ENCODE results near the gene POMGNT1. TPM values are rescaled to one million over a fixed set of nuclear protein-coding genes. Genes with fewer than 3 reads are reported as not detected.

Gene POMGNT1

DNA sequence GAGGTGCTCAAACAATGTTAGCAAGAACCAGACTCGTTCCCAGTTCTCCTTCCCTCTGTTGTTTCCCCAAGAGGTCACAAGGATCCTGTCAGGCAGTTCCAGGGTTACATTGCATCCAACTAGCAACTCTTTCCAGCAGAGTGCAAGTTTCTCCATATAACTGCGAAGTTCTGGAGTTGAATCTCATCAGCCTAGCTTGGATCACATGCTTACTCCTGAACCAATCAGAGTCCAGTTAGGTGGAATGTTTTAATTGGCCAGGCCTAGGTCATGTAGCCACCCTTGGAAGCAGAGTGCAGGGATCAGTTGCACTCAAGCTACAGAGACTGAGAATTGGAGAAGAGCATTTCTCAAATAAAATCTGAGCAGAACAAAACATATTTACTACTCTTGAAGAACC is 49.9 kb downstream of the POMGNT1 start:
- H3K18ac ChIP-seq (ENCODE audit: low read depth in 1 of 2, low read length in 2 of 2) = no peak overlapping the region
- no peaks in the 10 kb centered on the region for H3K79me1 ChIP-seq (replicated peaks; ENCODE audit: low read length, poor library complexity, severe bottlenecking)
- 73% methylated on average over 2 of the region's 2 CpGs for WGBS
- no peak overlapping the region for H2BK15ac ChIP-seq (ENCODE audit: low read depth, poor library complexity, severe bottlenecking)
- H3K27me3 ChIP-seq (ENCODE audit: control insufficient read depth in 1 of 2, insufficient read depth in 1 of 2, low read length in 2 of 2) = peaks cover 0 to 12% of the 10 kb centered on the region in 2 experiments
- DNase-seq = no peak
- H3K9ac ChIP-seq (ENCODE audit: low read length) = no peak overlapping the region
- H2AK5ac ChIP-seq (ENCODE audit: low read length, severe bottlenecking) = no peak overlapping the region
- no peaks in the 10 kb centered on the region for H3K36me3 ChIP-seq (ENCODE audit: control insufficient read depth in 1 of 2, insufficient read depth in 2 of 2, low read depth in 1 of 2, low read length in 2 of 2)
- H2BK5ac ChIP-seq (ENCODE audit: low read depth, low read length, poor library complexity, severe bottlenecking) = no peak overlapping the region
- no peak overlapping the region for H3K4me2 ChIP-seq (ENCODE audit: low read length, poor library complexity, severe bottlenecking)
- no peak overlapping the region for H2AFZ ChIP-seq (ENCODE audit: low read depth, low read length)
- H3K9me3 ChIP-seq (ENCODE audit: control insufficient read depth, low read length) = no peaks in the 10 kb centered on the region
- no peak overlapping the region for H3K27ac ChIP-seq (ENCODE audit: low read length, poor library complexity, severe bottlenecking)
- no peak overlapping the region for H2BK12ac ChIP-seq (ENCODE audit: low read length in 2 of 2)
- no peak overlapping the region for H3K14ac ChIP-seq (ENCODE audit: low read length in 2 of 2)
- no peak overlapping the region for H2BK120ac ChIP-seq (ENCODE audit: low read depth, low read length)
- no peak overlapping the region for H3K4ac ChIP-seq (ENCODE audit: low read depth in 1 of 2, low read length in 2 of 2)
- H3K23ac ChIP-seq (ENCODE audit: low read length in 2 of 2) = no peak overlapping the region
- no peak overlapping the region for H4K8ac ChIP-seq (ENCODE audit: low read length)
- no peak overlapping the region for H4K91ac ChIP-seq (ENCODE audit: low read length)
- no peaks in the 10 kb centered on the region for H3K4me1 ChIP-seq (ENCODE audit: control insufficient read depth, insufficient read depth, low read depth, low read length)
- no peak overlapping the region for H3K4me3 ChIP-seq (ENCODE audit: insufficient read depth in 1 of 2, low read depth in 1 of 2, low read length in 2 of 2)

Small RNAs within 50 kb of the gene (small RNA-seq; reads per million reads assigned to genes)
- not detected for gene AL672043.1 (ENCODE audit: low read depth)
